B cell (primary cell): ENCODE results near the gene ATP6V1C2. TPM values are rescaled to one million over a fixed set of nuclear protein-coding genes. Genes with fewer than 3 reads are reported as not detected.

Experiments
- ATAC-seq: fragments of 200-7000 bp; cut with Tn5 transposase; one replicate; pipeline ENCODE4 v1.10.0; 2021; ENCODE audit warnings: low read depth, mild to moderate bottlenecking, moderate number of reproducible peaks, moderate library complexity
- CTCF ChIA-PET: fragments of 350-600 bp; sonication (Branson Sonifier 250); formaldehyde crosslinking; loops from one replicate; lab custom pipeline; 2021; ENCODE audit warnings: antibody characterized with exemption, inconsistent platforms; lab: Charles Lee
- POLR2A ChIA-PET: fragments of 350-600 bp; sonication (Branson Sonifier 250); formaldehyde crosslinking; loops from one replicate; lab custom pipeline; 2021; ENCODE audit warnings: antibody characterized with exemption; lab: Charles Lee
- DNase-seq: peaks from one replicate; pipeline ENCODE4 v3.0.0; 2013
- H2AFZ ChIP-seq: 2 replicates; pipeline ENCODE4 v1.6.1; 2012; ENCODE audit warnings: mild to moderate bottlenecking, low read depth, low read length; ENCODE audit not compliant: insufficient read depth, poor library complexity, severe bottlenecking
- H3K27ac ChIP-seq, 2 donors: 1 replicate in 1 of 2; 2 replicates in 1 of 2; pipeline ENCODE4 v1.5.1; 2012 to 2013; ENCODE audit warnings: low read length in 2 of 2, mild to moderate bottlenecking in 2 of 2, moderate library complexity in 1 of 2
- H3K27me3 ChIP-seq, 4 experiments: fragments of 200-600 bp in 1 of 4; sonication (generic) in 1 of 4; replicated peaks in 1 of 4; 1 replicate in 2 of 4; 2 replicates in 2 of 4; pipeline versions ENCODE4 v1.6.1 to v1.7.0; 2013 to 2016; ENCODE audit warnings: low read length in 3 of 4, mild to moderate bottlenecking in 2 of 4, mixed read lengths in 1 of 4, moderate library complexity in 1 of 4; ENCODE audit not compliant: insufficient read depth in 4 of 4, control insufficient read depth in 3 of 4; ENCODE audit errors: control extremely low read depth in 1 of 4
- H3K36me3 ChIP-seq, 2 experiments: replicated peaks in 1 of 2; 1 replicate in 1 of 2; 2 replicates in 1 of 2; pipeline versions ENCODE4 v1.6.1 to v1.7.1; 2013; ENCODE audit warnings: low read length in 1 of 2; ENCODE audit not compliant: insufficient read depth in 2 of 2, control insufficient read depth in 1 of 2; ENCODE audit errors: control extremely low read depth in 1 of 2, extremely low read depth in 1 of 2
- H3K4me1 ChIP-seq, 2 donors: fragments of 200-600 bp in 1 of 2; sonication (generic) in 1 of 2; 1 replicate in 1 of 2; 2 replicates in 1 of 2; pipeline versions ENCODE4 v1.5.1 to v1.6.1; 2013 to 2017; ENCODE audit warnings: low read length in 2 of 2; ENCODE audit not compliant: control insufficient read depth in 2 of 2, insufficient read depth in 2 of 2
- H3K4me2 ChIP-seq: replicated peaks from 2 replicates; pipeline ENCODE3; 2012; ENCODE audit warnings: mild to moderate bottlenecking, low read depth, low read length; ENCODE audit not compliant: poor library complexity, severe bottlenecking
- H3K4me3 ChIP-seq, 5 experiments: fragments of 200-600 bp in 1 of 5; sonication (generic) in 1 of 5; 1 replicate in 3 of 5; 2 replicates in 2 of 5; pipeline versions ENCODE4 v1.5.1 to v1.7.0; 2011 to 2016; ENCODE audit warnings: low read length in 4 of 5, mild to moderate bottlenecking in 4 of 5, low read depth in 2 of 5, control low read depth in 1 of 5, moderate library complexity in 1 of 5; ENCODE audit not compliant: insufficient read depth in 1 of 5; ENCODE audit errors: control extremely low read depth in 1 of 5, extremely low read depth in 1 of 5
- H3K79me2 ChIP-seq: fragments of 200-600 bp; sonication (generic); one replicate; pipeline ENCODE4 v1.6.0; 2016; ENCODE audit warnings: low read length; ENCODE audit not compliant: control insufficient read depth, insufficient read depth
- H3K9ac ChIP-seq: fragments of 200-600 bp; sonication (generic); 2 replicates; pipeline ENCODE4 v1.6.1; 2017; ENCODE audit warnings: mild to moderate bottlenecking, low read length, moderate library complexity
- H3K9me3 ChIP-seq, 3 donors: one replicate each; pipeline versions ENCODE4 v1.6.1 to v1.7.1; 2013; ENCODE audit warnings: low read length in 2 of 3; ENCODE audit not compliant: control insufficient read depth in 2 of 3, insufficient read depth in 1 of 3; ENCODE audit errors: control extremely low read depth in 1 of 3
- H4K20me1 ChIP-seq: 2 replicates; pipeline ENCODE4 v1.6.0; 2012; ENCODE audit warnings: mild to moderate bottlenecking, low read length; ENCODE audit not compliant: insufficient read depth, control insufficient read depth, poor library complexity, severe bottlenecking
- H3K27ac Mint-ChIP-seq: one replicate; pipeline ENCODE4 v1.8.0; 2021; ENCODE audit warnings: mixed read lengths
- H3K27me3 Mint-ChIP-seq: one replicate; pipeline ENCODE4 v1.8.0; 2021; ENCODE audit warnings: mixed read lengths
- H3K4me1 Mint-ChIP-seq: one replicate; pipeline ENCODE4 v1.8.0; 2021; ENCODE audit warnings: mixed read lengths
- H3K4me3 Mint-ChIP-seq: one replicate; pipeline ENCODE4 v1.8.0; 2021; ENCODE audit warnings: mixed read lengths
- H3K9me3 Mint-ChIP-seq: one replicate; pipeline ENCODE4 v1.8.0; 2022; ENCODE audit warnings: mixed read lengths; ENCODE audit not compliant: insufficient read depth
- CTCF ChIP-seq: fragments of 200-600 bp; IDR thresholded peaks from one replicate; pipeline ENCODE4 v1.8.0; 2022; ENCODE audit warnings: antibody characterized with exemption, mild to moderate bottlenecking
- EZH2 ChIP-seq: IDR thresholded peaks from 2 replicates; pipeline ENCODE4 v1.6.1; 2012; ENCODE audit warnings: borderline replicate concordance, low read depth, mild to moderate bottlenecking, moderate library complexity, low read length; ENCODE audit not compliant: insufficient read depth, poor library complexity, severe bottlenecking
- WGBS: methylation state at CpG from one replicate; pipeline ENCODE4 v1.1.5; 2013; ENCODE audit warnings: missing lambda C conversion rate; ENCODE audit not compliant: insufficient coverage; 5-methylcytosine and 5-hydroxymethylcytosine counted together
- intact Hi-C: fragments of 100-400 bp; cut with micrococcal nuclease; formaldehyde crosslinking; loops from one replicate; pipeline ENCODE4 v1.10.0; 2022
- polyA plus RNA-seq: library from polyadenylated mRNA; depleted of rRNA; stranded (reverse); fragments of >200 nt; gene quantifications from 2 replicates; pipeline ENCODE4 v1.2.3, GENCODE V29; 2012
- total RNA-seq, 2 donors: library from RNA; stranded (reverse); fragments of 120-200 nt in 1 of 2; gene quantifications; 1 replicate in 1 of 2; 2 replicates in 1 of 2; pipeline versions ENCODE4 v1.2.3 to v1.2.4, GENCODE V29; 2013 to 2022

The ATP6V1C2 gene
- total and polyA plus RNA-seq, 2 donors (not counting 1 experiment from before 2014, with no cell fraction given), result 0.54 to 4.4 TPM

DNA sequence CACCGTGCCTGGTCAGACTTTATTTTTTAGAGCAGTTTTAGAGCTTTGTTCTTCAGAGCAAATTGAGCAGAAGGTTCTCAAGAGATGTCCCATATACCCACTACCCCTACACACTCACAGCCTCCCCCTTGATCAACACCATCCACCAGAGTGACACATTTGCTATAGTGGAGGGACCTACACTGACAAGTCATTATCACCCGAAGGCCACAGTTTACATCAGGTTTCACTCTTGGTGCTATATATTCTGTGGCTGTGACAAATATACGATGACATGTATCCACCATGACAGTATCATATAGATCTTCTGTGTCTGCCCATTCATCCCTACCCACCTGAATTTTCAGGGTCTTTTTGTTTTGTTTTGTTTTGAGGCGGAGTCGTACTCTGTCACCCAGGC is 15.4 kb upstream of the ATP6V1C2 start:
- no peak for ATAC-seq
- POLR2A ChIA-PET, result no interaction called here

DNA sequence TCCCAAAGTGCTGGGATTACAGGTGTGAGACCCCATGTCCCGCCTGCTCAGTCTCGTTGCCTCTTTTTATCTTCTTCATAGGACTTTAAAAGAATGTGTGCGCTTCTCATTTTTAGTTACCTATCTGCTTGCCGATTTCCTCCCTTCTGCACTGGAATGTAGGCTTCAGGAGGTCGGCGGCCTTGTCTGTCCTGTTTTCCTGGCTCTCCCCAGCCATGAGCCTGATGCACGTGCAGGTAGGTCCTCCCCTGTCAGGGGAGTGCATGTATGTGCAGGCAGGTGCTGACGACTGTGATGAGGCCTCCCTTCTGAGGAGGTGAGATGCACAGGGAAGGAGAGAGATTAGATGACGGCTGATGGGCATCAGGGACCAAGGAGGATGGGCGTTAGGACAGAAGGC is 13.6 kb upstream of the ATP6V1C2 start:
- no peak overlapping the region for H2AFZ ChIP-seq
- no peaks in the 10 kb centered on the region for H3K9me3 Mint-ChIP-seq
- H3K4me1 Mint-ChIP-seq, result peaks cover 5% of the 10 kb centered on the region
- WGBS, result 81% methylated on average over 9 of the region's 10 CpGs
- H3K27ac ChIP-seq, result no peak overlapping the region
- no peaks in the 10 kb centered on the region for H3K36me3 ChIP-seq
- TF ChIP-seq EZH2 (no peak), CTCF (no peak)
- H3K4me1 ChIP-seq, result peaks cover 2 to 3% of the 10 kb centered on the region in 2 donors
- no peak for DNase-seq
- CTCF ChIA-PET, result no interaction called here
- POLR2A ChIA-PET, result no interaction called here
- H3K27ac Mint-ChIP-seq, result no peak overlapping the region
- peaks cover 0 to 7% (median 2%) of the 10 kb centered on the region in 4 experiments for H3K27me3 ChIP-seq
- H3K27me3 Mint-ChIP-seq, result peaks cover 46% of the 10 kb centered on the region
- H3K9ac ChIP-seq, result no peak overlapping the region
- no peak overlapping the region for H3K4me2 ChIP-seq
- H3K4me3 Mint-ChIP-seq, result no peak overlapping the region
- H3K4me3 ChIP-seq, result no peak overlapping the region
- intact Hi-C loops, result no loop called here
- H3K79me2 ChIP-seq, result no peaks in the 10 kb centered on the region
- H3K9me3 ChIP-seq, result no peaks in the 10 kb centered on the region
- no peak for ATAC-seq
- H4K20me1 ChIP-seq, result no peaks in the 10 kb centered on the region

More for the DNA sequence above, 15.4 kb upstream of the ATP6V1C2 start:
- H3K4me1 ChIP-seq, result no peaks in the 10 kb centered on the region
- no peaks in the 10 kb centered on the region for H3K79me2 ChIP-seq
- Mint-ChIP-seq H3K27me3 (peaks cover 36% of the 10 kb centered on the region), H3K4me1 (no peaks in the 10 kb centered on the region), H3K4me3 (no peak overlapping the region), H3K27ac (no peak overlapping the region), H3K9me3 (no peaks in the 10 kb centered on the region)
- no peak for TF ChIP-seq EZH2
- TF ChIP-seq CTCF, result no peak
- H3K36me3 ChIP-seq, result no peaks in the 10 kb centered on the region
- H3K9ac ChIP-seq, result no peak overlapping the region
- no peak for DNase-seq
- no peak overlapping the region for H3K27ac ChIP-seq
- WGBS, result 100% methylated on average over 2 of the region's 5 CpGs
- CTCF ChIA-PET, result no interaction called here
- no peaks in the 10 kb centered on the region for H3K9me3 ChIP-seq
- H3K4me3 ChIP-seq, result no peak overlapping the region
- no peak overlapping the region for H3K4me2 ChIP-seq
- no peaks in the 10 kb centered on the region for H4K20me1 ChIP-seq
- no peak overlapping the region for H2AFZ ChIP-seq
- H3K27me3 ChIP-seq, result peaks cover 0 to 7% (median 2%) of the 10 kb centered on the region in 4 experiments
- intact Hi-C loops, result no loop called here
